Left renal cortex interstitium (tissue), 4 donors: ENCODE measurements around the gene ITGAE. TPM values are rescaled to one million over a fixed set of nuclear protein-coding genes. Genes with fewer than 3 reads are reported as not detected.
A peak's percentile ranks its signal among the peaks of the same experiment; 100 is the strongest.

ENCODE experiments used
- DNase-seq, 4 donors: peaks; one replicate each; pipeline ENCODE4 v3.0.0-alpha.2; 2013; ENCODE audit warnings: low read depth in 4 of 4, low spot score in 2 of 4, missing footprints in 1 of 4
- polyA plus RNA-seq, 4 donors: library from polyadenylated mRNA; unstranded; fragments of 120-200 nt; gene quantifications; one replicate each; pipeline ENCODE4 v1.2.1, GENCODE V29; 2013; ENCODE audit not compliant: insufficient read length in 4 of 4

ITGAE gene
- polyA plus RNA-seq, 4 donors = 38.7 to 43.1 (median 40.4) TPM

DNA sequence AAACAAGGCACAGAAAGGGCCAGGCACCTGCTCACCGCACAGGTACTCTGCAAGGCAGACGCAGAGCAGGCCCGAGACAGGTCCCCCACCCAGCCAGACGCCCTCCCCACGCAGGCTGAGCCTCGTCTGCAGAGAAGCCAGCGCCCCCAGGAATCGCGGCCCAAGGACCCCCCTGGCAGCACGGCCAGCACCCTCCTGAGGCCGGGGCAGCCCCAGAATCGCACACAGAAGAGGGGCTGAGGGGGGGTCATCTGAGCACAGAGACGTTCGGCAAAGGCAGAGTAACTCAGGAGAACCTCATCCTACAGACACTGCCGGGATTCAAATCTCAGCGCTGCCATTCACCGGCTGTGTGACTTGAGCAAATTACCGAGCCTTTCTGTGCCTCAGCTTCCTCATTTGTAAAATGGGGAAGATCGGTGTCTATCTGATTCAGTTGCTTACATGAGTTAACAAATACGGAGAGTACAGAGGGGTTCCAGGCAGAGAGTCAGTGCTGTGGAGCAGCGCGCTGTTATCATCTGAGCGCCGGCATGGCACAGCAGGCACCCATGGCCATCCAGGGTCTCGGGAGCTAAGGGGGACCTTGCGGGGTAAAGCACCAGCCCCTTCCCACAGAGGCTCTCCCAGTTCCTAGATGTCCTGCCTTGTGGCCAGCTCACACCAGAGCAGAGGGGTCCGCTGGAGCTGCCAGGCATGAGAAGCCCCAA is 122.0 kb downstream of the ITGAE start:
- no peak for DNase-seq

DNA sequence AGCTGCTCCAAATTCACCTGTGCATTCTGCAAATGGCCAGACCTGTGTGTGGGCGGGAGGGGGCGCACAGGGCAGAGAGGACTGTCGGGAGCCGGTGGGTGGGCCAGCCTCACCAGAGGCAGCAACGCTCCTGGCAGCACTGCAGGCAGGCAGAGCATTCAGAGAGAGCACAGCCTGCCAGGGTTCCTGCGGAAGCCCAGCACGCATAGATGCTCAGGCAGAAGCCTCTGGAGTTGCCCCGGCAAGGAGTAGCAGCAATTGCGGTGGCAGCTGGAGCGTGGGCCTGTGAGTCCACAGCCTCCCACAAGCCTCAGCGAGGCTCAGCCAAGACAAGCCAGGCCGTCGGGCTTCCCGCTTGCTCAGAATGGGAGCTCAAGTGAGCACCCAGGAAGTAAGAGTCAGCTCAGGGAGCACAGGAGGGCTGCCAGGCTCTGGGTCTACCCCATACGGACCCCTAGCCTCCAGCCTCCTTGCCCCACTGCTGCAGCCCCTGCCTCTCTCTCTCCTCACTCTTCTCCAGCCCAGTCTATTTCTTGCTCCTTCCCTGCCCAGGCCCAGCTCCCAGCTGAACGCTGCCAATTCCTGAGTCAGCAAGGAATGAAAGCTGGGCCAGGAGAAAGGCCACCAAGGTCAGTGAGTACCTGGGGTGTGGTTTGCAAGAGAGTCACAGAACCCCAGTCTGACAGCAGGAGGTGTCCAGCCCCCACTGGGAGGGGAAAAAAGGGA is 122.7 kb downstream of the ITGAE start:
- no peak for DNase-seq

- DNase-seq = no peak
These were observed 125.1 kb downstream of the ITGAE start for GRCh38 chr17:3675886-3676285.

GRCh38 chr17:3672571-3672970 is 128.4 kb downstream of the ITGAE start:
- DNase-seq = no peak

- DNase-seq = no peak
These were observed 131.4 kb downstream of the ITGAE start for GRCh38 chr17:3669548-3669947.

DNA sequence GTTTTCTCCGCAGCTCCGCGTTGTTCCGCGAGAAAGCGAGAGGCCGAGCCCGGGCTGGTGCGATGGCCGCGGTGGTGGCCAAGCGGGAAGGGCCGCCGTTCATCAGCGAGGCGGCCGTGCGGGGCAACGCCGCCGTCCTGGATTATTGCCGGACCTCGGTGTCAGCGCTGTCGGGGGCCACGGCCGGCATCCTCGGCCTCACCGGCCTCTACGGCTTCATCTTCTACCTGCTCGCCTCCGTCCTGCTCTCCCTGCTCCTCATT is 132.0 kb downstream of the ITGAE start:
- no peak for DNase-seq

DNA sequence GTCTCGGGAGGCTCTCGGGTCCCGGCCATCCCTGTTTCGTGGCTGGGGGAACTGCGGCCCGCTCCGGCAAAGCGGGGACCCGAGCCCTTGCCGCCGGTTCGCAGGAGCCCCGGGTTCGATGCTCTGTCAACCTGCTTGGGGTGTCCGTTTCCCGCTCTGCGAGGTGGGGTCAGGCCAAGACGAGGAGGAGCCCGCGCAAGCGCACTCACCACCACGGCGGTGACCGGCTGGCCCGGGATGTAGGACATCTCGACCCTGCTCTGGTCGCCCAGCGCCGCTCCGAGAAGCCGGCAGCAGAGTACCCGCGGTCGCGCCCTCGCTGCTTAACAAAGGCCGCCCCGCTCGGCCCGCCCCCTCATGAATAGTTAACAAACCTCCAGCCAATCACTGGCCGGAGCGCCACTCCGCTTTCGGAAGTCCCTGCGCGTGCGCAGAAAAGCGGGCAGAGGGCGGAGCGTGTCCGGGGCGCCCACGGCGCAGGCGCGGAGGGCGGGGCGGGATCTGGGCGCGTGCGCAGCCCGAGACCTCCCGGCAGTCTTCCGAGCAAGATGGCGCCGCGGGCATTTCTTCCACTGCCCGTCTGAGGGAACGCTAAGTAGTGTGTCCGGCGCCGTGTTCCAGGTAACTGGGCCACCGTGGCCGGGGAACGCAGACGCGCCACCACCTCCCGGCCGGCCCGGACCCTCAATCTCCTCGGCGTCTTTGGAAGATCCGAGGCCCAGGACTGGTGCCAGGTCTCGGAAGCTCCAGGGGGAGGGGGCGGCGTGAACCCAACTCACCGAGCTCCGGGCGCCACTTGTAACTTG is 132.5 kb downstream of the ITGAE start, which contains the start of the genes EMC6 and TAX1BP3:
Gene EMC6, plus strand, starts transcription at position 534 of the 806 bp plus-strand sequence. CDS start 335 bp downstream, outside the sequence.
Gene TAX1BP3, minus strand, starts transcription at position 300 of the 806 bp plus-strand sequence. Its CDS starts 52 bp downstream, at position 248.
- DNase-seq = peak; percentile 91 to 97 (median 96)

- peak in 3 of 4 donors; percentile 61 to 76 (median 67) for DNase-seq
These were observed 133.4 kb downstream of the ITGAE start for GRCh38 chr17:3667366-3668278.

DNA sequence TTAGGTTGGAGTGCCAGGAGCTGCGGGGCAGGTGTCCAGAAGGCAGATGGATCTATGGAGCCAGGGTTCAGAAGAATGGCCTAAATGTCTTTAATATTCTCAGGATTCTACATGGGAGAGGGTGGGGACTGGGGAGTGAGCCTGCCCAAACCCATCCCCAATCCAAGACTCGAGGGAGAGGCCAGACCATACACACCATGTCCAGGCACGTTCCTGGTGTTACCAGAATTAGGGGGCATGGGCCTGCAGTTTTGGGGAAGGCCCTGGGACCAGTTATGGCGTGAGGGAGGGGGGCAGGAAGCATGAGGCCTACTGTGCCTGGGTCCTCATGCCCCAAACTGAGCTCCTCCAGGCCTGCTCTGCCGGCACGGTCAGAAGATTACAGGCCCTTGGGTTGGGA is 134.5 kb downstream of the ITGAE start:
- DNase-seq = no peak

DNA sequence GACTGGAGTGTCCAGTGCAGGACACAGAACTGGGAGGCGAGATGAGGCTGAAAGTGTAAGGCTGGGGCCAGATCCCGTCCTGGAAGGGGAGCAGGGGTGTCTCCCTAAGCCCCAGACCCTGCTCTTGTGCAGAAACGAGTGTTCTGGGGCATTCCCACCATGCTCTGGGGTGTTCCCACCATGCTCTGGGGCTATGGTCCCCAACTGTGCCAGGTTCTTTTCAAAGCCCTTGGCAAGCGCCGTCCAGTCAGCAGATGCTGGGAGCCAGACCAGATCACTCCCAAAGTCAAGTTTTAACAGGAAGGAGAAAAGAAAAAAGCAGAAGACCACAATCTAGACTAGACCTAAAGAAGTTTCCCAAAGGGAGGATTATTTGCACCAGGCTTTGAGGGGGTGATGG is 135.2 kb downstream of the ITGAE start:
- DNase-seq = no peak

Other genes starting within 250 kb of the ITGAE start
- gene TRPV3, start 243.4 kb downstream of the ITGAE start, polyA plus RNA-seq = 1 to 10 TPM in 3 of 4 donors, under 1 TPM in 1; 0.64 to 1.7 (median 1.3) TPM
- 10 to 100 TPM in 2 of 4 donors, 1 to 10 TPM in 2; 6.0 to 12.9 (median 9.7) TPM for gene TRPV1, start 191.8 kb downstream of the ITGAE start, polyA plus RNA-seq
- 10 to 100 TPM; 12.6 to 19.1 (median 18.2) TPM for gene SHPK, start 164.9 kb downstream of the ITGAE start, polyA plus RNA-seq
- gene CTNS, start 164.4 kb downstream of the ITGAE start, polyA plus RNA-seq = 10 to 100 TPM; 19.9 to 24.8 (median 21.9) TPM
- gene TAX1BP3, start 132.6 kb downstream of the ITGAE start, polyA plus RNA-seq = 100 to 1,000 TPM in 3 of 4 donors, 10 to 100 TPM in 1; 85.1 to 132 (median 104) TPM
- gene EMC6, start 132.4 kb downstream of the ITGAE start, polyA plus RNA-seq = 10 to 100 TPM; 24.3 to 42.5 (median 33.2) TPM
- gene P2RX5, start 105.0 kb downstream of the ITGAE start, polyA plus RNA-seq = 1 to 10 TPM in 3 of 4 donors, under 1 TPM in 1; 0.76 to 1.8 (median 1.6) TPM
- gene HASPIN, start 77.3 kb downstream of the ITGAE start, polyA plus RNA-seq = 1 to 10 TPM; 2.8 to 3.7 (median 3.1) TPM
- 100 to 1,000 TPM in 2 of 4 donors, 10 to 100 TPM in 2; 61.1 to 134 (median 88.8) TPM for gene NCBP3, start 45.1 kb upstream of the ITGAE start, polyA plus RNA-seq
- gene CAMKK1, start 91.9 kb upstream of the ITGAE start, polyA plus RNA-seq = 1 to 10 TPM; 4.6 to 5.7 (median 4.8) TPM
- 1 to 10 TPM in 3 of 4 donors, under 1 TPM in 1; 0.65 to 1.9 (median 1.3) TPM for gene P2RX1, start 115.3 kb upstream of the ITGAE start, polyA plus RNA-seq
- 1 to 10 TPM; 3.9 to 5.9 (median 4.6) TPM for gene ATP2A3, start 163.2 kb upstream of the ITGAE start, polyA plus RNA-seq